ENCODE measurements around the gene TLR5. TPM values are rescaled to one million over a fixed set of nuclear protein-coding genes. Genes with fewer than 3 reads are reported as not detected.

Gene TLR5
- total RNA-seq, 1 donor from 2014 or later = 1.1 TPM

- no peak for ATAC-seq
These were observed 9.4 kb upstream of the TLR5 start for GRCh38 chr1:223152399-223152798.

DNA sequence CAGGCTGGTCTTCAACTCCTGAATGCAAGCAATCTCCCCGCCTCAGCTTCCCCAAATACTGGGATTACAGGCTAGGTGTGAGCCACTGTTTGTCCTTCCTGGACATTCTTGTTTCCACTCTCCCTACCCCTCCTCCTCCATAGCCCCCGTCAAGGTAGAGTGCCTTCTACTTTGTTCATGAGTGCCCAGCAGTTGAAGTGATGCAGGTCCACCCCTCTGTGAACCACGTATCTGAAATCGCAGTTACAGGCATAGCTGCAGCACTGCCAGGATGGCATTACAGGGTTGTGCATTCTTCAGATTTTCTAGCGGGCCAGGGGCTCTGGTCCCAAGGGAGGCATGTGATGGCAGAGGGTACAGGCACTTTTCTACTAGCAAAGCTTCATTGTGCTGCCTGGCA, 7.4 kb upstream of the TLR5 start:
- no peak for ATAC-seq
- DNase-seq (ENCODE audit: low spot score) = no peak

More at GRCh38 chr1:223152399-223152798, 9.4 kb upstream of the TLR5 start:
- DNase-seq (ENCODE audit: low spot score) = no peak

DNA sequence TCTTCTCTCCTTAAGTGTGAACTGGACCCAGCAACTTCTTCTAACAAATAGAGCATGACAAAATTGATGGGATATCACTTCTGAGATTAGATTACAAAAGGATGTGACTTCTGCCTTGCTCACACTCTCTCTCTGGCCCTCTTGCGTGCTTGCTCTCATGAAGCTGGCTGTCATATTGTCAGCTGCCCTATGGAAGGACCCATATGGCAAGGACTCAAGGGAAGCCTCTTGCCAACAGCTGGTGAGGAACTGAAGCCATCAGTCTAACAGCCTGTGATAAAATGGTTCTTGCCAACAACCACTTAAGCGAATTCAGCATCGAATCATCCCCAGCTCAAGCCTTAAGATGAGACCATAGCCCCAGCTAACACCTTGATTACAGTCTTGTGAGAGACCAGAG, 4.8 kb upstream of the TLR5 start:
- DNase-seq (ENCODE audit: low spot score) (no peak), ATAC-seq (no peak)

GRCh38 chr1:223147409-223147808, 4.4 kb upstream of the TLR5 start:
- ATAC-seq = no peak
- DNase-seq (ENCODE audit: low spot score) = no peak

DNA sequence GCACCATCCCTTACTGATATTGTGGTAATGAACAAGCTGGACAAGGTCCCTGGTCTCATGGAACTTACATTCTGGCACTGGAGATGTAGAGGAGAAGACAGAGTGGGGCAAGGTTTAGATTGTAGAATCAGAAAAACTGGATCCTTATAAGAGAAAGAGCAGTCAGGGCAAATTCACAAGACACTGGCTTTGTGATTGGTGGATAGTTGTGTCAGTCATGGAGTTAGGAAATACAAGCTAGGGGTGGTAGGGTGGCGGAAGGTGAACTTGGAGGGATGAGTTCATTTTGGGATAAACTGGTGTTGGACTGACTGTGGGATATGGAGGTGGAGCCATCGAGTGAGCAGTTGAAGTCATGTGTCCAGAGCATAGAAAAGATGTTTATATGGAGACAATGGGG, 3.7 kb upstream of the TLR5 start:
- DNase-seq (ENCODE audit: low spot score) (no peak), ATAC-seq (no peak)

DNA sequence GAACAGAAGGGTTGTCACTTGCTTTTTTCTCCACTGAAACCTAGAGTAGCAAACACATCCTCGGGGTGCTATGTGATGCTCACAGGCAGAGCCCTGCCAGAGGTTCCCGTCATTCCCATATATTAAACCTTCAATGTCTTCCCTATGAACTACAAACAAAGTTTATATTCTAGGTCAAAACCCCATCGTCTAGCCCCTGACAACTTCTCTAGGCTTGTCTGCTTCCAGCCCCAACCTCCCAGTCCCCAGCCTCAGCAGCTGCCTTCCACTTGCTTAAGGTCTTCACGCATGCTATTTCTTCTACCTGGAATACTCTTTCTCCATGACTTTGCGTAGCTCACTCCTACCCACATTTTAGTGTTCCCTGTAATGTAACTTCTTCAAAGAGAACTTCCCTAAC, 1.9 kb upstream of the TLR5 start:
- DNase-seq (ENCODE audit: low spot score) = no peak
- no peak for ATAC-seq

- ATAC-seq (no peak), DNase-seq (ENCODE audit: low spot score) (no peak)
These were observed 1.4 kb upstream of the TLR5 start for GRCh38 chr1:223144431-223144830.

- DNase-seq (ENCODE audit: low spot score) (no peak), ATAC-seq (no peak)
These were observed 645 bp upstream of the TLR5 start for GRCh38 chr1:223143537-223144248.

DNA sequence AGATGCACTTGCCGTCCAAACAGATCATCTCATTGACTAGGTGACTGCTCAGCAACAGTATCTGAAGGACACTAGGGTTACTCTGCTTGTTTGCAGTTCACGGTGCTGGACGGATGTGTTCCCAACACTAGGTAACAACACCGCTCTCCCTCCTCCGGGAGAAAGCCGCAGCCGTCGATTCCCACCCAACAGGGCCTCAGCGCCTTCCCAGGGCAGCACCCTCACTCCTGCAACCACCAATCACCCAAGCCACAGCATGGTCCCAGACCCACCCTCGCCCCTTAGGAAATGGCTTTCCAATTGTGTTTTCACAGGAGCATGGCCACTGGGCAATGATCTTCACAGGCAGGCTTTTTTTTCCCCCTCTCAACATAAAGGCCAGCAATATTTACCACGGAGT, 779 bp downstream of the TLR5 start:
- DNase-seq (ENCODE audit: low spot score) (no peak), ATAC-seq (no peak)

DNA sequence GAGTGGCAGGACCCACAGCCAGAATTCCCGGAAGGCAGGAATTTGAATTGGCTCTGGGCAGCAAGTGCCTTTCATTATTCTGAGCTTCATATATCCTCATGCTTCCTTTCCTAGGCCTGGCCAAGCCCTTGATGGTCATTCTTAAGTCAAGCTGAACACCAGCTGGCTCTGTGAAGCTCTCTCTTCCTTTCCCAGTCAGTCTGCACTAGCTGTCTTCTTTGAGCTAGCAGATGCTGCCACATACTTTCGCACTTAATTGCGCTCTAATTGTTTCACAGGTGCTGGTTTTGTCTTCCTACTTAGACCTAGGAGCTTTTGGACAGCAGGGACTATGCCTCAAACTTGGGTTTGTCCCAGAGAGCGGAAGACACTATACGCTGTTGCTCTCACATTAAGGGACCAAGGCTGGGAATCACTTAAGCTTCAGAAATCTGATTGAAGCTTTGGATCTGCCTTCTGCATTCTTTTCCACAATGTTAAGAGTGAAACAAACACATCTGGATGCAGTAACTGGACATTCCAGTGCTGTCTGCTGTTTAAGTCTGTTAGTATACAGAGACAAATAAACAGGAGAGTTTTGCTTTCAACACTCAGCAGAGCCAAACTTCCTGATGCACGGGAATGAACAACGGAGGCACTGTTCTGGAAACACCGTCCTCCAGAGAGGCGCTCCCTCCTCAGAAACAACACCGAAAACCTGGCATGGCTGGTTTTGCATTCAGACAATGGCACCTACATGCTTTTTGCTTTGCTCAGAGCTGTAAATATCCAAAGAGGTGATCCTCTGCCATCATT, 2.2 kb downstream of the TLR5 start:
- ATAC-seq (no peak), DNase-seq (ENCODE audit: low spot score) (no peak)

- DNase-seq (ENCODE audit: low spot score) = peak; percentile 65
- peak; percentile 58 for ATAC-seq
These were observed 5.5 kb downstream of the TLR5 start for GRCh38 chr1:223137455-223138085.

DNA sequence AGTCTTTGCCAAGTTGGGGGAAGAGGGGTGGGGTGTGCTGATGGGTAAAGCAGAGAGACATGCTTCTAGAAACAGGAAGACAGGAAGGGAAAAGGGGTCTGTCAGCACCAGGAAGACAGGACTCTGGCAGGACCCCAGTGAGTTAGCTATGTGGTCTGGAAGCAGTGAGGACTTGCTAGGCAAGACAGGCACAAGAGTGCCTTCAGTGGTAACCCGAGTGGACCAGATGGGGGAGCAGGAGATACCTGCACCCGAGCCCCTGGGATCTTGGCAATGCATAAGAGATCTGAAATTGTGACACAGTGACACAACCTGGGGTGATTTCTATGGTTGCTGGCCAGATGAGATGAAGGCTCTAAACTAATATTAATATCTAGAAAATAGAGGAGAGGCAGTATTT, 7.0 kb downstream of the TLR5 start:
- no peak for DNase-seq (ENCODE audit: low spot score)
- ATAC-seq = no peak

GRCh38 chr1:223135176-223135942, 7.7 kb downstream of the TLR5 start:
- DNase-seq (ENCODE audit: low spot score) = no peak
- ATAC-seq = no peak

GRCh38 chr1:223133824-223134435, 9.1 kb downstream of the TLR5 start:
- DNase-seq (ENCODE audit: low spot score) (peak; percentile 82), ATAC-seq (peak; percentile 89)

DNA sequence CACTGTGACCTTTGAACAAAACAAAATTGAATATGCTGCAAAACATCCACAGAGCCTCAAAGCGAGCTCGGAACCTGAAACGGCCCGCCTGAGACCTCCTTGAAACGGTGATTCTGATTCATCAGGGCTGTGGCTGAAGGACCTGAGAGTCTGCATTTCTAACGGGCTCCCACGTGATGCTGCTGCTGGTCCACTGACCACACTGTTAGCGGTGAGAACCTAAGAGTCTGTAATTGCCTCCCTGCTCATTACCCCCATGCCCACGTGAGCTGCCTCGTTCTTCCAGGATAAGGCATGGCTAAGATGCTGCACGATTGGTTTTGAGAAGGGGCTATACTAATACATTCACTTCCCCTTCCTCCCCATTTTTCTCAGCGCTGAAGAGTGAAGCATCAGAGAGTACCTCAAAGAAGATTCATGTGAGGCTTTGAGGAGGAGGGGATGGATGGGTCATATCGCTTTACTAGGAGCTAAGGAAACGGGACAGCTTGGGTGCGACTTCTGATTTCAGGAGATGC, 9.7 kb downstream of the TLR5 start:
- DNase-seq (ENCODE audit: low spot score) (no peak), ATAC-seq (no peak)

GRCh38 chr1:223129229-223129901, 13.7 kb downstream of the TLR5 start:
- ATAC-seq (peak; percentile 88), DNase-seq (ENCODE audit: low spot score) (peak; percentile 79)

DNA sequence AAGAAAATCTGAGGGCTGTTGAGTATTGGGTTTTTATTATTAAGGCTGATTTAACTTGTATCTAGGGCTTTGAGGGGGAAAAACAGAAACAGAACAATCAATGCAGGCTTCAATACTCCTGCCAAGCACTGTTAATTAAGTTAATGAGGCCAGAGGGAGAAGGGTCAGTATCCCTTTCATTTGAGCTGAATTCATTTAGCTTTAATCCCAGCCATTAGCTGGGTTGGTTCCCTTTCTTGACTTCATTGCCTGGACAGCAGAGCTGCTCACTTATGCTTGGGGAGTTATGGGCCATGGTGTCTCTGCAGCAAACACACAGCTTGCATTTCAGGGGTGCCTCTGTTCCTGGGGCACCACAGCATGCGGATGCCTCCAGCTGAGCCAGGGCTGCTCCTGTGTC, 16.3 kb downstream of the TLR5 start:
- no peak for ATAC-seq
- DNase-seq (ENCODE audit: low spot score) = no peak

GRCh38 chr1:223125766-223126165, 17.3 kb downstream of the TLR5 start:
- DNase-seq (ENCODE audit: low spot score) (no peak), ATAC-seq (no peak)

DNA sequence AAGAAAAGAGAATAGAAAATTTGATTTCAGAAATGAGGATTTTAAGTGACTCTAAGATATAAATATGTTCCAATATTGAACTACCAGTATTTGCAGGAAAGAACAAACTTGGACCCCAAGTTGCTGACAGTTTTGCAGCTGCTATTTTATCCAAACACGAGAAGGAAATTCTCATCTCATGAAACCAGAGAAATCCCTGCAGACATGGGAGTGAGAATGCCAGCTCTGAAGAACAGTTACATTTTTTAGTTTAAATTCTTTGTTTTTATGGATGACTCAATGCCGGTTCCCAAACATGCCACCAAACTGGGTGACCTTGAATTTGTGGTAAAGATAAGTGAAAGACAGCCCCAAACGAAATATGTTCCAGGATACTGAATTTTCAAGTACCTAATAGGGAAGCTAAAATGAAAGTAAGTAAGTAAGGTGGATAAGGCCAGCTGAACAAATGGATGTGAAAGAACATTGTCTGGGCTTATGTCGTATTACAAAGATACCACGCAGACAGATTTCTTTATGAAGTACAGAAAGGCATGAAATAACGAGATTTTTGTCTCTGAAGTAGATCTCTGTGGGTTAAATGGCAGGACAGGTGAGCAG, 19.9 kb downstream of the TLR5 start:
- DNase-seq (ENCODE audit: low spot score) (no peak), ATAC-seq (no peak)

DNA sequence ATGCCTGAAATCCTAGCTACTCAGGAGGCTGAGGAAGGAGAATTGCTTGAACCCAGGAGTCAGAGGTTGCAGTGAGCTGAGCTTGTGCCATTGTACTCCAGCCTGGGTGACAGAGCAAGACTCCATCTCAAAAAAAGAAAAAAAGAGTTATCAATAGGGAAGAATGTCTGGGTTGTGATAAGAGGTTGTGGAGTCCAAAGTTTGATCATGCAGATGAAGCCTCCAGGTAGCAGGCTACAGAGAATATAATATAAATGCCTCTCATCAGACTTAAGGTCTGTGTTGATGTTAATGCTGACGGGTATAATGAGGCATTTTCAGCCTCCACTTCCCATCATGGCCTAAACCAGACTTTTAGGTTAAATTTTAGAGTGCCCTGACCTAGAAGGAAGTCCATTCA, 24.6 kb downstream of the TLR5 start:
- ATAC-seq (no peak), DNase-seq (ENCODE audit: low spot score) (no peak)
